Ectodermal cell (in vitro differentiated cells): Measurements from ENCODE around the gene VEGFA.

Experiments
- H3K27ac ChIP-seq: 2 replicates; pipeline ENCODE4 v1.7.0; 2013; ENCODE audit warnings: mild to moderate bottlenecking, low read depth, low read length; ENCODE audit not compliant: insufficient read depth, poor library complexity, severe bottlenecking
- H3K27me3 ChIP-seq: 2 replicates; pipeline ENCODE4 v1.7.0; 2013; ENCODE audit warnings: mild to moderate bottlenecking, low read length; ENCODE audit not compliant: insufficient read depth, control insufficient read depth, poor library complexity, severe bottlenecking
- H3K36me3 ChIP-seq: one replicate; pipeline ENCODE4 v1.7.0; 2013; ENCODE audit warnings: low read length; ENCODE audit not compliant: control insufficient read depth, insufficient read depth
- H3K4me1 ChIP-seq: one replicate; pipeline ENCODE4 v1.7.0; 2013; ENCODE audit warnings: low read length; ENCODE audit not compliant: control insufficient read depth, insufficient read depth
- H3K4me3 ChIP-seq: 2 replicates; pipeline ENCODE4 v1.7.0; 2013; ENCODE audit warnings: low read depth, low read length, control low read depth; ENCODE audit not compliant: insufficient read depth
- H3K9me3 ChIP-seq: 2 replicates; pipeline ENCODE4 v1.7.0; 2013; ENCODE audit warnings: mild to moderate bottlenecking, low read length, moderate library complexity; ENCODE audit not compliant: control insufficient read depth
- WGBS, 2 experiments: methylation state at CpG; one replicate each; pipeline ENCODE4 v1.1.7; 2013; ENCODE audit warnings: missing lambda C conversion rate in 2 of 2; 5-methylcytosine and 5-hydroxymethylcytosine counted together

The VEGFA gene

DNA sequence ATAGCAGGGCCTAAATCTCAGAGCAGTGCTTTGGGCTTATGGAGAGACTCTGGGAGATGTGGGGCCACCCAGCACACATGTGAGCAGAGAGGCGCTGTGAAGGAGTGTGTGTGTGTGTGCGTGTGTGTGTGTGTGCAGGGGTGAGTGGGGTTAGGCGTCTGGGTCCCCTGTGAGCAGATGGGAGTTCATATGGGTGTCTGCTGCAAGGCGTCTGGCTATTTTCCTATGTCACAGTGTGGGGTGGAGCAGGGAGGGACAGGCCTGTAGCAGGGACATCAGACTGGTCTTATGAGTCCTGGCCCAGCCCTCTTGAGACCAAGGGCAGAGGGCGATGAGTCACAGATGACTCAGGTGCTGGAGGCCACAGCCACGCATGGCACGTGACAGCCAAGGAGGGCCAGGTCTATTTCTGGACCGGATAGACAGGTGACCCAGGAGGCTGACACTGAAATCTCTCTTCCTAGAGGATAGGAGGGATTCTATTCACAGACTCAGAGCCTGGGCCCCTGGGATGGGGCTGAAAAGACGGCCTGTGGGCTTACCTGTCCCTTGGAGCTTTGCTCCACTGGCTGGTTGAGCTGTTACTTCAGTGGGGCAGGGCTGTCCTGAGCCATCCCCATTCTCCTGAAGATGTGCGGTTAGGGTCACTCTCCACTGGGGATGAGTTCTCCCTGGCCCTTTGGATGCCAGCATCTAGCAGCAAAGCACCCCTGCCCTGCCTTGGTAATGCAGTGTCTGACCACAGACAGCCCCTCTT, 28.9 kb downstream of the VEGFA start:
- Histone ChIP-seq H3K36me3 (no peaks in the 10 kb centered on the region), H3K9me3 (no peaks in the 10 kb centered on the region), H3K4me3 (no peak overlapping the region), H3K27me3 (no peaks in the 10 kb centered on the region), H3K27ac (no peak overlapping the region), H3K4me1 (no peaks in the 10 kb centered on the region)
- 85 to 87% methylated on average over 10 of the region's 10 CpGs for WGBS, 2 experiments

- H3K27me3 ChIP-seq: no peaks in the 10 kb centered on the region
- H3K9me3 ChIP-seq: no peaks in the 10 kb centered on the region
- no peaks in the 10 kb centered on the region for H3K4me1 ChIP-seq
- H3K36me3 ChIP-seq: no peaks in the 10 kb centered on the region
- no peak overlapping the region for H3K4me3 ChIP-seq
- WGBS, 2 experiments: 77 to 80% methylated on average over 6 of the region's 6 CpGs
- no peak overlapping the region for H3K27ac ChIP-seq
These were observed 29.7 kb downstream of the VEGFA start for GRCh38 chr6:43799551-43800297.

- no peaks in the 10 kb centered on the region for H3K36me3 ChIP-seq
- H3K9me3 ChIP-seq: no peaks in the 10 kb centered on the region
- no peak overlapping the region for H3K4me3 ChIP-seq
- 92 to 96% methylated on average over 3 of the region's 3 CpGs for WGBS, 2 experiments
- H3K27me3 ChIP-seq: no peaks in the 10 kb centered on the region
- no peak overlapping the region for H3K27ac ChIP-seq
- H3K4me1 ChIP-seq: no peaks in the 10 kb centered on the region
These were observed 30.2 kb downstream of the VEGFA start for GRCh38 chr6:43800298-43800623.

- H3K27ac ChIP-seq: no peak overlapping the region
- H3K36me3 ChIP-seq: no peaks in the 10 kb centered on the region
- H3K4me3 ChIP-seq: no peak overlapping the region
- WGBS, 2 experiments: 92 to 94% methylated on average over 10 of the region's 10 CpGs
- no peaks in the 10 kb centered on the region for H3K27me3 ChIP-seq
- H3K4me1 ChIP-seq: no peaks in the 10 kb centered on the region
- H3K9me3 ChIP-seq: no peaks in the 10 kb centered on the region
These were observed 30.9 kb downstream of the VEGFA start for GRCh38 chr6:43800746-43801494.

GRCh38 chr6:43801495-43802181, 31.6 kb downstream of the VEGFA start:
- Histone ChIP-seq H3K27me3 (no peaks in the 10 kb centered on the region), H3K9me3 (no peaks in the 10 kb centered on the region), H3K36me3 (no peaks in the 10 kb centered on the region), H3K4me3 (no peak overlapping the region), H3K27ac (no peak overlapping the region), H3K4me1 (no peaks in the 10 kb centered on the region)
- 92 to 94% methylated on average over 16 of the region's 16 CpGs for WGBS, 2 experiments

GRCh38 chr6:43803055-43803782, 33.2 kb downstream of the VEGFA start:
- 89 to 92% methylated on average over 6 of the region's 6 CpGs for WGBS, 2 experiments
- H3K4me1 ChIP-seq: peaks cover 4% of the 10 kb centered on the region
- no peaks in the 10 kb centered on the region for H3K9me3 ChIP-seq
- H3K4me3 ChIP-seq: no peak overlapping the region
- H3K27me3 ChIP-seq: no peaks in the 10 kb centered on the region
- no peak overlapping the region for H3K27ac ChIP-seq
- H3K36me3 ChIP-seq: no peaks in the 10 kb centered on the region

GRCh38 chr6:43803783-43804549, 34.0 kb downstream of the VEGFA start:
- Histone ChIP-seq H3K9me3 (no peaks in the 10 kb centered on the region), H3K27ac (no peak overlapping the region), H3K4me1 (peaks cover 4% of the 10 kb centered on the region), H3K4me3 (no peak overlapping the region), H3K27me3 (no peaks in the 10 kb centered on the region), H3K36me3 (no peaks in the 10 kb centered on the region)
- 92 to 97% methylated on average over 2 of the region's 2 CpGs for WGBS, 2 experiments

GRCh38 chr6:43804550-43805223, 34.7 kb downstream of the VEGFA start:
- Histone ChIP-seq H3K9me3 (no peaks in the 10 kb centered on the region), H3K27ac (no peak overlapping the region), H3K4me3 (no peak overlapping the region), H3K27me3 (no peaks in the 10 kb centered on the region), H3K36me3 (no peaks in the 10 kb centered on the region), H3K4me1 (peaks cover 4% of the 10 kb centered on the region)
- 96 to 97% methylated on average over 4 of the region's 4 CpGs for WGBS, 2 experiments

GRCh38 chr6:43805699-43806042, 35.7 kb downstream of the VEGFA start:
- no peaks in the 10 kb centered on the region for H3K9me3 ChIP-seq
- no peaks in the 10 kb centered on the region for H3K27me3 ChIP-seq
- no peaks in the 10 kb centered on the region for H3K36me3 ChIP-seq
- no peak overlapping the region for H3K4me3 ChIP-seq
- no peak overlapping the region for H3K27ac ChIP-seq
- peaks cover 9% of the 10 kb centered on the region for H3K4me1 ChIP-seq
- WGBS, 2 experiments: 91 to 93% methylated on average over 5 of the region's 5 CpGs
